ENCODE results near the gene NAGPA. TPM values are rescaled to one million over a fixed set of nuclear protein-coding genes. Genes with fewer than 3 reads are reported as not detected.

Gene NAGPA
- polyA plus RNA-seq, 4 donors: 13.2 to 26.8 (median 21.5) TPM

GRCh38 chr16:5072334-5073278 lies 38.9 kb upstream of the NAGPA start:
- H3K4me3 ChIP-seq (ENCODE audit: low read depth in 1 of 3, low read length in 3 of 3): peak overlapping the region; percentile 59 to 89 (median 85)
- 61 to 63% (median 62%) methylated on average over 12 of the region's 12 CpGs for WGBS, 3 donors
- H3K27me3 ChIP-seq (ENCODE audit: control insufficient read depth in 3 of 3, insufficient read depth in 3 of 3, low read length in 3 of 3): no peaks in the 10 kb centered on the region
- DNase-seq: no peak
- no peaks in the 10 kb centered on the region for H3K9me3 ChIP-seq (ENCODE audit: control insufficient read depth in 2 of 2, insufficient read depth in 1 of 2, low read depth in 1 of 2, low read length in 1 of 2)
- H3K4me1 ChIP-seq (ENCODE audit: control insufficient read depth in 3 of 3, insufficient read depth in 2 of 3, low read depth in 1 of 3, low read length in 2 of 3): peaks cover 0 to 14% (median 2%) of the 10 kb centered on the region in 3 donors
- peak overlapping the region; percentile 62 to 92 (median 83) for H3K27ac ChIP-seq (ENCODE audit: low read depth in 1 of 3, low read length in 2 of 3)
- peaks cover 0 to 33% (median 4%) of the 10 kb centered on the region in 3 donors for H3K36me3 ChIP-seq (ENCODE audit: control insufficient read depth in 3 of 3, insufficient read depth in 2 of 3, low read depth in 1 of 3, low read length in 3 of 3)
- FAIRE-seq: no peak

- 0% methylated on average over 48 to 53 of the region's 53 CpGs for WGBS, 3 donors
- FAIRE-seq (no peak), DNase-seq (peak; percentile 87 to 95)
- H3K4me1 ChIP-seq (ENCODE audit: control insufficient read depth in 3 of 3, insufficient read depth in 2 of 3, low read depth in 1 of 3, low read length in 2 of 3): peaks cover 0 to 14% (median 2%) of the 10 kb centered on the region in 3 donors
- peaks cover 0 to 27% (median 4%) of the 10 kb centered on the region in 3 donors for H3K36me3 ChIP-seq (ENCODE audit: control insufficient read depth in 3 of 3, insufficient read depth in 2 of 3, low read depth in 1 of 3, low read length in 3 of 3)
- peak within 1 kb of the TSS; percentile 62 to 92 (median 83) for H3K27ac ChIP-seq (ENCODE audit: low read depth in 1 of 3, low read length in 2 of 3)
- no peaks in the 10 kb centered on the region for H3K27me3 ChIP-seq (ENCODE audit: control insufficient read depth in 3 of 3, insufficient read depth in 3 of 3, low read length in 3 of 3)
- H3K4me3 ChIP-seq (ENCODE audit: low read depth in 1 of 3, low read length in 3 of 3): peak within 1 kb of the TSS; percentile 59 to 89 (median 85)
- H3K9me3 ChIP-seq (ENCODE audit: control insufficient read depth in 2 of 2, insufficient read depth in 1 of 2, low read depth in 1 of 2, low read length in 1 of 2): no peaks in the 10 kb centered on the region
Observed at GRCh38 chr16:5071681-5072333, 38.1 kb upstream of the NAGPA start, which contains the start of gene ALG1. Gene ALG1, plus strand, starts transcription at chr16:5071843. Its CDS starts 7 bp downstream, at chr16:5071850.

GRCh38 chr16:5071341-5071680 lies 37.6 kb upstream of the NAGPA start:
- no peak for FAIRE-seq
- peak overlapping the region; percentile 62 to 92 (median 83) for H3K27ac ChIP-seq (ENCODE audit: low read depth in 1 of 3, low read length in 2 of 3)
- no peak for DNase-seq

GRCh38 chr16:5070431-5071186 lies 36.9 kb upstream of the NAGPA start:
- no peak for FAIRE-seq
- Histone ChIP-seq H3K27ac (ENCODE audit: low read depth in 1 of 3, low read length in 2 of 3) (peak overlapping the region in 2 of 3 donors; percentile 83 to 92), H3K27me3 (ENCODE audit: control insufficient read depth in 3 of 3, insufficient read depth in 3 of 3, low read length in 3 of 3) (no peaks in the 10 kb centered on the region), H3K4me1 (ENCODE audit: control insufficient read depth in 3 of 3, insufficient read depth in 2 of 3, low read depth in 1 of 3, low read length in 2 of 3) (peaks cover 0 to 14% (median 2%) of the 10 kb centered on the region in 3 donors), H3K4me3 (ENCODE audit: low read depth in 1 of 3, low read length in 3 of 3) (no peak overlapping the region), H3K36me3 (ENCODE audit: control insufficient read depth in 3 of 3, insufficient read depth in 2 of 3, low read depth in 1 of 3, low read length in 3 of 3) (peaks cover 0 to 15% (median 2%) of the 10 kb centered on the region in 3 donors), H3K9me3 (ENCODE audit: control insufficient read depth in 2 of 2, insufficient read depth in 1 of 2, low read depth in 1 of 2, low read length in 1 of 2) (no peaks in the 10 kb centered on the region)
- no peak for DNase-seq
- 88 to 93% (median 89%) methylated on average over 15 of the region's 15 CpGs for WGBS, 3 donors

More at GRCh38 chr16:5071341-5071680, 37.6 kb upstream of the NAGPA start:
- Histone ChIP-seq H3K4me3 (ENCODE audit: low read depth in 1 of 3, low read length in 3 of 3) (peak overlapping the region in 2 of 3 donors; percentile 85 to 89), H3K27me3 (ENCODE audit: control insufficient read depth in 3 of 3, insufficient read depth in 3 of 3, low read length in 3 of 3) (no peaks in the 10 kb centered on the region), H3K36me3 (ENCODE audit: control insufficient read depth in 3 of 3, insufficient read depth in 2 of 3, low read depth in 1 of 3, low read length in 3 of 3) (peaks cover 0 to 22% (median 4%) of the 10 kb centered on the region in 3 donors), H3K4me1 (ENCODE audit: control insufficient read depth in 3 of 3, insufficient read depth in 2 of 3, low read depth in 1 of 3, low read length in 2 of 3) (peaks cover 0 to 14% (median 2%) of the 10 kb centered on the region in 3 donors), H3K9me3 (ENCODE audit: control insufficient read depth in 2 of 2, insufficient read depth in 1 of 2, low read depth in 1 of 2, low read length in 1 of 2) (no peaks in the 10 kb centered on the region)
- WGBS, 3 donors: 49 to 58% (median 52%) methylated on average over 7 of the region's 7 CpGs

GRCh38 chr16:5069854-5070253 lies 36.1 kb upstream of the NAGPA start:
- no peak overlapping the region for H3K27ac ChIP-seq (ENCODE audit: low read depth in 1 of 3, low read length in 2 of 3)
- H3K27me3 ChIP-seq (ENCODE audit: control insufficient read depth in 3 of 3, insufficient read depth in 3 of 3, low read length in 3 of 3): no peaks in the 10 kb centered on the region
- peaks cover 0 to 19% (median 2%) of the 10 kb centered on the region in 3 donors for H3K4me1 ChIP-seq (ENCODE audit: control insufficient read depth in 3 of 3, insufficient read depth in 2 of 3, low read depth in 1 of 3, low read length in 2 of 3)
- FAIRE-seq (no peak), DNase-seq (no peak)
- no peak overlapping the region for H3K4me3 ChIP-seq (ENCODE audit: low read depth in 1 of 3, low read length in 3 of 3)
- WGBS, 3 donors: 93 to 96% (median 95%) methylated on average over 9 of the region's 9 CpGs
- peaks cover 0 to 8% (median 0%) of the 10 kb centered on the region in 3 donors for H3K36me3 ChIP-seq (ENCODE audit: control insufficient read depth in 3 of 3, insufficient read depth in 2 of 3, low read depth in 1 of 3, low read length in 3 of 3)
- H3K9me3 ChIP-seq (ENCODE audit: control insufficient read depth in 2 of 2, insufficient read depth in 1 of 2, low read depth in 1 of 2, low read length in 1 of 2): no peaks in the 10 kb centered on the region

GRCh38 chr16:5069048-5069447 lies 35.3 kb upstream of the NAGPA start:
- Histone ChIP-seq H3K4me3 (ENCODE audit: low read depth in 1 of 3, low read length in 3 of 3) (no peak overlapping the region), H3K4me1 (ENCODE audit: control insufficient read depth in 3 of 3, insufficient read depth in 2 of 3, low read depth in 1 of 3, low read length in 2 of 3) (peaks cover 2 to 19% (median 3%) of the 10 kb centered on the region in 3 donors), H3K36me3 (ENCODE audit: control insufficient read depth in 3 of 3, insufficient read depth in 2 of 3, low read depth in 1 of 3, low read length in 3 of 3) (peaks cover 0 to 3% (median 0%) of the 10 kb centered on the region in 3 donors), H3K9me3 (ENCODE audit: control insufficient read depth in 2 of 2, insufficient read depth in 1 of 2, low read depth in 1 of 2, low read length in 1 of 2) (no peaks in the 10 kb centered on the region), H3K27me3 (ENCODE audit: control insufficient read depth in 3 of 3, insufficient read depth in 3 of 3, low read length in 3 of 3) (no peaks in the 10 kb centered on the region), H3K27ac (ENCODE audit: low read depth in 1 of 3, low read length in 2 of 3) (no peak overlapping the region)
- no peak for DNase-seq
- FAIRE-seq: no peak
- 77 to 87% (median 87%) methylated on average over 9 of the region's 9 CpGs for WGBS, 3 donors

- FAIRE-seq: no peak
- no peak for DNase-seq
- Histone ChIP-seq H3K36me3 (ENCODE audit: control insufficient read depth in 3 of 3, insufficient read depth in 2 of 3, low read depth in 1 of 3, low read length in 3 of 3) (no peaks in the 10 kb centered on the region), H3K27me3 (ENCODE audit: control insufficient read depth in 3 of 3, insufficient read depth in 3 of 3, low read length in 3 of 3) (no peaks in the 10 kb centered on the region), H3K9me3 (ENCODE audit: control insufficient read depth in 2 of 2, insufficient read depth in 1 of 2, low read depth in 1 of 2, low read length in 1 of 2) (no peaks in the 10 kb centered on the region), H3K4me3 (ENCODE audit: low read depth in 1 of 3, low read length in 3 of 3) (no peak overlapping the region), H3K27ac (ENCODE audit: low read depth in 1 of 3, low read length in 2 of 3) (no peak overlapping the region), H3K4me1 (ENCODE audit: control insufficient read depth in 3 of 3, insufficient read depth in 2 of 3, low read depth in 1 of 3, low read length in 2 of 3) (peaks cover 0 to 7% (median 3%) of the 10 kb centered on the region in 3 donors)
- 64 to 72% (median 66%) methylated on average over 6 of the region's 6 CpGs for WGBS, 3 donors
Observed at GRCh38 chr16:5066511-5066910, 32.8 kb upstream of the NAGPA start.

GRCh38 chr16:5065813-5066212 lies 32.1 kb upstream of the NAGPA start, which contains the start of gene C16orf89:
Gene C16orf89, minus strand, starts transcription at chr16:5065956. Its CDS starts 48 bp downstream, at chr16:5065908.
- Histone ChIP-seq H3K27ac (ENCODE audit: low read depth in 1 of 3, low read length in 2 of 3) (peak within 1 kb of the TSS in 2 of 3 donors; percentile 10 to 32), H3K9me3 (ENCODE audit: control insufficient read depth in 2 of 2, insufficient read depth in 1 of 2, low read depth in 1 of 2, low read length in 1 of 2) (no peaks in the 10 kb centered on the region), H3K4me3 (ENCODE audit: low read depth in 1 of 3, low read length in 3 of 3) (no peak within 1 kb of the TSS), H3K4me1 (ENCODE audit: control insufficient read depth in 3 of 3, insufficient read depth in 2 of 3, low read depth in 1 of 3, low read length in 2 of 3) (peaks cover 0 to 4% (median 3%) of the 10 kb centered on the region in 3 donors), H3K27me3 (ENCODE audit: control insufficient read depth in 3 of 3, insufficient read depth in 3 of 3, low read length in 3 of 3) (no peaks in the 10 kb centered on the region), H3K36me3 (ENCODE audit: control insufficient read depth in 3 of 3, insufficient read depth in 2 of 3, low read depth in 1 of 3, low read length in 3 of 3) (no peaks in the 10 kb centered on the region)
- 49 to 73% (median 65%) methylated on average over 9 to 10 of the region's 10 CpGs for WGBS, 3 donors
- no peak for FAIRE-seq
- DNase-seq: no peak

Data from small intestine (tissue), 7 donors.